NT2/D1 (cell line): ENCODE measurements around the gene COX19.
A peak's percentile ranks its signal among the peaks of the same experiment; 100 is the strongest.

Experiments
- DNase-seq: peaks from one replicate; pipeline ENCODE4 v3.0.0-alpha.2; 2011; ENCODE audit warnings: low read depth, low spot score
- H3K27me3 ChIP-seq: 2 replicates; pipeline ENCODE4 v1.6.0; 2011; ENCODE audit warnings: mild to moderate bottlenecking; ENCODE audit not compliant: insufficient read length, insufficient read depth
- H3K36me3 ChIP-seq: 2 replicates; pipeline ENCODE4 v1.6.1; 2011; ENCODE audit warnings: mild to moderate bottlenecking, low read length, mixed read lengths; ENCODE audit not compliant: insufficient read depth, insufficient read length
- H3K4me1 ChIP-seq: 2 replicates; pipeline ENCODE4 v1.5.1; 2011; ENCODE audit not compliant: insufficient read depth, insufficient read length
- H3K4me3 ChIP-seq: 2 replicates; pipeline ENCODE4 v1.5.1; 2011; ENCODE audit warnings: low read depth; ENCODE audit not compliant: insufficient read length
- H3K9ac ChIP-seq: 2 replicates; pipeline ENCODE4 v1.6.0; 2011; ENCODE audit warnings: low read depth; ENCODE audit not compliant: insufficient read length
- H3K9me3 ChIP-seq: 2 replicates; pipeline ENCODE4 v1.5.1; 2011; ENCODE audit warnings: mild to moderate bottlenecking, low read length; ENCODE audit not compliant: insufficient read depth
- SUZ12 ChIP-seq: IDR thresholded peaks from 2 replicates; pipeline ENCODE4 v1.6.1; 2011; ENCODE audit not compliant: insufficient read length, insufficient read depth; ENCODE audit errors: extremely low read depth
- YY1 ChIP-seq: IDR thresholded peaks from 2 replicates; pipeline ENCODE4 v1.6.1; 2011; ENCODE audit not compliant: insufficient read length, insufficient read depth
- ZNF274 ChIP-seq: IDR thresholded peaks from 2 replicates; pipeline ENCODE4 v1.6.1; 2011; ENCODE audit warnings: mild to moderate bottlenecking, low read depth, low read length

The COX19 gene

DNA sequence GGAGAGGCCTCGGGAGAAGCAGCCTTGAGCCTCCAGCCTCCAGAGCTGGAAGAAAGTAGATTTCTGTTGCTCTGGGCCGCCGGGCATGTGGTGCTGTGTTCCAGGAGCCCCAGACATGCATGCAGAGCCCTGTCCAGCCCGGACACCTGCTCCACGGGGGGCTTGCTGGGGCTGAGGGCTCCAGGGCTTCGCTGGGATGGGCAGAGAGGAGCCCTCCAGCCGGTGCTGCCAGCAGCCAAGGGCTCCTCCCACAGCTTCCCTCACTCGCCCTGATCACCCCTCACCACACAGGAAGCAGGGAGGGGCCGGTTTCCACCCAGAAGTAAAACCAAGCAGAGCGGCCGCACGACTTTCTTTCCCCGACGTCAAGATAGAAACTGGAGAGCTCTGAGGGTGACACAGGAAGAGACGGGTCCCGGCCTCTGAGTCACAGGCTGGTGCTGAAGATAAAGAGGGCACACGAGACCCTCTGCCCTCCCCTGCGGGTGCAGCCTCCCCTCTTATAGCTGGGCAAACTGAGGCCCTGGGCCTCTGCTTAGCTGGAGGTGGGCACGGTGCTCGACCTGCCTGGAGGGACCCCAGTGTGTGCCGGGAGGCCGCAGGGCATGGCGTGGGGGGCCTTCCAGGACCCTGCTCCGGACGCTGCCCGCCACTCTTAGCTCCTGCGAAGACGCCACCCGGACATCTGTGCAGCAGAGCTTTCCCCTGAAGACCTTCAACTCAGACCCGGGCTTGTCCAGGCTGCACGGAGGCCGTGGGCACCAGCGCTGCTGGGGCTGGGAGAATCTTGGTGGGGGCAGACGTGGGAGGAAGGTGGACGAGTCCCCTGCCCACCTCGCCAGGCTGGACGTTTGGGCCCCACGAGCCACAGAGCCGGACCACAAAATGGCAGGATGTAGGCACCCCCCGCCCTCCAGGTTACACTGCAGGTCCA lies 52.0 kb downstream of the COX19 start:
- TF ChIP-seq YY1 (no peak), ZNF274 (no peak), SUZ12 (no peak)
- Histone ChIP-seq H3K4me3 (no peak overlapping the region), H3K27me3 (no peaks in the 10 kb centered on the region), H3K9ac (peak overlapping the region; percentile 21), H3K36me3 (no peaks in the 10 kb centered on the region), H3K9me3 (no peaks in the 10 kb centered on the region), H3K4me1 (peaks cover 16% of the 10 kb centered on the region)
- no peak for DNase-seq

GRCh38 chr7:922334-923107 lies 52.8 kb downstream of the COX19 start:
- H3K9me3 ChIP-seq = no peaks in the 10 kb centered on the region
- H3K36me3 ChIP-seq = no peaks in the 10 kb centered on the region
- peaks cover 16% of the 10 kb centered on the region for H3K4me1 ChIP-seq
- TF ChIP-seq YY1 (no peak), SUZ12 (no peak), ZNF274 (no peak)
- no peaks in the 10 kb centered on the region for H3K27me3 ChIP-seq
- H3K4me3 ChIP-seq = no peak overlapping the region
- no peak overlapping the region for H3K9ac ChIP-seq
- DNase-seq = no peak

DNA sequence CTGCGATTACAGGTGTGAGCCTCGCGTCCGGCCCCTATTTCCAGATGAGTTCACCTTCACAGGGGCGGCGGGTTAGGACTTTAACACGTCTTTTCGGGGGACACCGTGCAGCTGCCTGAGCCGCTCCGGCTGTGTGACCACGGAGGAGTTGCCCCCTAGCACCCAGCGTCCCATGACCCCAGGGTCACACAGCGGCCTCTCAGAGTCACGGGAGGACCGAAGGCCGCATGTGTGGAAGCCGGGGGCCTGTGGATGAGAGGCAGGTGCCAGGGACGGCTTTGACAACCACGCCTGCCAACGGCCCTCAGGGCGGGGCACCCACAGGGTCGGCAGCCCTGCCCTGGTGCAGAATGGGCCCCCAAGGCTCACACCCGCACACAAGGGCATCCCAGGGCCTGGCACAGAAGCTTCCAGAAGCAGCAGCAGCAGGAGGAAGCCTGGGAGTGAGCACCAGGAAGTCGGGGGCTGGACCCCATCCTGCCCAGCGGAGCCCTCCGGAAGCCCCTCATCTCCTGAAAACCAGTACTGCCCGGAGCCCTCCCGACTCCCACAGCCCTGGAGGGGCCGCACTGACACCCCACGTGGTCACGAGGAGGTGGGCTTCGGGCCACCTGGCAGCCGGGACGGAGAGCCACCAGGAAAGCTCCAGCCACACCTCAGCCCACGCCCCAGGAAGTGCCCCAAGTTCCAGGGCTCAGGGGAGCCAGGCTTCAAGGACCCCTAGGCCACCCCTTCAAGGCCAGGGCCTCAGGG lies 53.6 kb downstream of the COX19 start:
- H3K27me3 ChIP-seq = no peaks in the 10 kb centered on the region
- TF ChIP-seq ZNF274 = no peak
- H3K36me3 ChIP-seq = no peaks in the 10 kb centered on the region
- no peak overlapping the region for H3K4me3 ChIP-seq
- H3K4me1 ChIP-seq = peaks cover 11% of the 10 kb centered on the region
- DNase-seq = no peak
- H3K9ac ChIP-seq = no peak overlapping the region
- H3K9me3 ChIP-seq = no peaks in the 10 kb centered on the region

GRCh38 chr7:921071-921461 lies 54.3 kb downstream of the COX19 start:
- TF ChIP-seq YY1 (no peak), SUZ12 (no peak), ZNF274 (no peak)
- DNase-seq = no peak
- no peaks in the 10 kb centered on the region for H3K36me3 ChIP-seq
- no peaks in the 10 kb centered on the region for H3K9me3 ChIP-seq
- H3K4me3 ChIP-seq = no peak overlapping the region
- no peak overlapping the region for H3K9ac ChIP-seq
- H3K27me3 ChIP-seq = no peaks in the 10 kb centered on the region
- H3K4me1 ChIP-seq = peaks cover 14% of the 10 kb centered on the region

DNA sequence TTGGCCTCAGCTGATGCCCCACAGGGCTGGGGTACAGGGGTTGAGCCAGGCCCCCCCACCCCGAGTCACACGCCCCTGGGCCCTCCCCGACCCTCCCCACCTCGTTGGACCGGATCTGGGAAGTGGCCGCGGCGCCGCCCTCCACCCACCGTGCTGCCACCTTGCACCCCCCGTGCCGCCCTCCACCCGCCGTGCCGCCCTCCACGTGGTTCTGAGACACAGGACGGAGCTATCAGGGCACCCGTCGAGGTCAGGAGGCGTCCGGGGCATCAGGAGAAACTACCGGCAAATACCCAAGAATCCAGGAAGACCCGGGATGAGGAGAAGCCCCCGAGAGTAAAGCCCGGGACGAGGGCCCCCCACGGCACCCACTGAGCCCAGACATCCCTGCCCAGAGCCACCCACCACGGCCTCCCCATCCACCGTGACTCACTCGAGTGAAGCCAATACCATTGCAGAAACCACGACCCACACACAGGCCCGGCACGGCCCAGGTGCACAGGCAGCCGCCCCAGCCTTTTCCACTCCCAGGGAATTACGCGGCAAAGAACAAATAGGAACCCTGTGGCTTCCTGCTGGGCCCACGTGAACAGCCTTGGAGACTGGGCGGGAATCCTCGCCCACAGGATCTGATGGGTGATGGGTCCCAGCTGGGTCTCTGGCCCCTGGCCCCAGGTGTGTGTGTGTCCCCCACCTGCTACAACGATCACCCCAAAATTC lies 54.8 kb downstream of the COX19 start:
- peaks cover 15% of the 10 kb centered on the region for H3K4me1 ChIP-seq
- no peak for TF ChIP-seq ZNF274
- TF ChIP-seq YY1 = no peak
- no peak for TF ChIP-seq SUZ12
- H3K4me3 ChIP-seq = no peak overlapping the region
- DNase-seq = no peak
- no peaks in the 10 kb centered on the region for H3K27me3 ChIP-seq
- no peak overlapping the region for H3K9ac ChIP-seq
- H3K9me3 ChIP-seq = no peaks in the 10 kb centered on the region
- H3K36me3 ChIP-seq = no peaks in the 10 kb centered on the region

DNA sequence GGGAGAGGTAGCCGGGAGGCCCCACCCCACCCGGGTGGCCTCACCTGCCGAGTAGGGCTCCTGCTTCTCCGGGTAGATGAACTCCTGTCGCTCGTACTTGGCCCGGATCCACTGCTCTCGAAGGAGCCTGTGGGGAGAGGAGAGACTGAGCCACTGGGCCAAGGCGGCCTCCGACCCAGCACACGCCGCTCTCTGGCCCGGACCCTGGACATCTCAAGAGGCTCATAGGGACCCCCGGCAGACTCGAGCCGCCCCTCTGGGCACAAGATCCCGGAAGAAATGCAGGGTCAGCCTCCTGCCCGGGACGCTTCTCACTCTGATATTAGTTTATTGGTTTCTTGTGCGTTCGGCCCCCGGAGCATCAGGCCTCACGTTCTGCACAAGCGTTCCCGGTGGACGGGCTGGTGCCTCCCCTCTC lies 55.4 kb downstream of the COX19 start:
- peaks cover 19% of the 10 kb centered on the region for H3K4me1 ChIP-seq
- no peaks in the 10 kb centered on the region for H3K36me3 ChIP-seq
- no peak for DNase-seq
- TF ChIP-seq ZNF274 (no peak), YY1 (no peak), SUZ12 (no peak)
- H3K9ac ChIP-seq = no peak overlapping the region
- H3K9me3 ChIP-seq = no peaks in the 10 kb centered on the region
- H3K4me3 ChIP-seq = no peak overlapping the region
- H3K27me3 ChIP-seq = no peaks in the 10 kb centered on the region
